Vagina (tissue), 2 donors: ENCODE data around the gene WWOX.

Experiments used
- CTCF ChIP-seq, 3 experiments: fragments of 450-650 bp in 2 of 3; fragments of 200-600 bp in 1 of 3; sonication (generic) in 1 of 3; IDR thresholded peaks; one replicate each; pipeline ENCODE4 v1.5.1; 2017 to 2019; ENCODE audit warnings: antibody characterized with exemption in 3 of 3, mild to moderate bottlenecking in 2 of 3, moderate library complexity in 2 of 3
- POLR2A ChIP-seq, 2 donors: fragments of 450-650 bp; IDR thresholded peaks; one replicate each; pipeline ENCODE4 v1.6.1; 2017; ENCODE audit warnings: antibody characterized with exemption in 2 of 2, mild to moderate bottlenecking in 2 of 2, moderate library complexity in 2 of 2
- POLR2AphosphoS5 ChIP-seq, 2 donors: sonication (generic); formaldehyde crosslinking; IDR thresholded peaks; one replicate each; pipeline ENCODE4 v1.9.0; 2017; ENCODE audit warnings: antibody characterized with exemption in 2 of 2, mild to moderate bottlenecking in 2 of 2, low read depth in 1 of 2; ENCODE audit not compliant: insufficient read depth in 1 of 2

GRCh38 chr16:79088971-79089370 lies 989.5 kb downstream of the WWOX start:
- TF ChIP-seq CTCF (IDR thresholded peaks at IDR 0.05) (no peak), POLR2A (IDR thresholded peaks at IDR 0.05) (no peak), POLR2AphosphoS5 (IDR thresholded peaks at IDR 0.05; ENCODE audit: insufficient read depth in 1 of 2, low read depth in 1 of 2) (no peak)
